ENCODE results near the gene CHAF1B.

The CHAF1B gene

GRCh38 chr21:36347962-36348328 lies 37.2 kb upstream of the CHAF1B start:
- H3K36me3 ChIP-seq, result peaks cover 23% of the 10 kb centered on the region

GRCh38 chr21:36349315-36349714 lies 35.9 kb upstream of the CHAF1B start:
- DNase-seq, result no peak
- TF ChIP-seq CTCF (IDR thresholded peaks at IDR 0.05; ENCODE audit: low read depth, low read length), result no peak
- Histone ChIP-seq H3K36me3 (peaks cover 23% of the 10 kb centered on the region), H3K27me3 (no peaks in the 10 kb centered on the region), H3K9me3 (no peaks in the 10 kb centered on the region), H3K4me1 (no peaks in the 10 kb centered on the region), H3K4me3 (ENCODE audit: low read depth, low read length) (no peak overlapping the region)

More at GRCh38 chr21:36347962-36348328, 37.2 kb upstream of the CHAF1B start:
- H3K4me3 ChIP-seq (ENCODE audit: low read depth, low read length), result no peak overlapping the region
- H3K27me3 ChIP-seq, result no peaks in the 10 kb centered on the region
- no peak for DNase-seq
- H3K4me1 ChIP-seq, result no peaks in the 10 kb centered on the region
- TF ChIP-seq CTCF (IDR thresholded peaks at IDR 0.05; ENCODE audit: low read depth, low read length), result no peak
- H3K9me3 ChIP-seq, result no peaks in the 10 kb centered on the region

- no peak for DNase-seq
- Histone ChIP-seq H3K4me3 (ENCODE audit: low read depth, low read length) (no peak overlapping the region), H3K9me3 (no peaks in the 10 kb centered on the region), H3K36me3 (peaks cover 20% of the 10 kb centered on the region), H3K4me1 (no peaks in the 10 kb centered on the region), H3K27me3 (no peaks in the 10 kb centered on the region)
- no peak for TF ChIP-seq CTCF (IDR thresholded peaks at IDR 0.05; ENCODE audit: low read depth, low read length)
Observed at GRCh38 chr21:36350282-36350910, 34.8 kb upstream of the CHAF1B start.

- H3K4me3 ChIP-seq (ENCODE audit: low read depth, low read length), result no peak overlapping the region
- DNase-seq, result no peak
- peaks cover 5% of the 10 kb centered on the region for H3K36me3 ChIP-seq
- no peak for TF ChIP-seq CTCF (IDR thresholded peaks at IDR 0.05; ENCODE audit: low read depth, low read length)
- no peaks in the 10 kb centered on the region for H3K4me1 ChIP-seq
- no peaks in the 10 kb centered on the region for H3K9me3 ChIP-seq
- H3K27me3 ChIP-seq, result no peaks in the 10 kb centered on the region
Observed at GRCh38 chr21:36354918-36355680, 30.1 kb upstream of the CHAF1B start.

- TF ChIP-seq CTCF (IDR thresholded peaks at IDR 0.05; ENCODE audit: low read depth, low read length), result no peak
- DNase-seq, result no peak
- Histone ChIP-seq H3K36me3 (peaks cover 7% of the 10 kb centered on the region), H3K27me3 (no peaks in the 10 kb centered on the region), H3K9me3 (no peaks in the 10 kb centered on the region), H3K4me1 (no peaks in the 10 kb centered on the region), H3K4me3 (ENCODE audit: low read depth, low read length) (no peak overlapping the region)
Observed at GRCh38 chr21:36355868-36356267, 29.3 kb upstream of the CHAF1B start.

GRCh38 chr21:36359185-36359584 lies 26.0 kb upstream of the CHAF1B start:
- no peak overlapping the region for H3K4me3 ChIP-seq (ENCODE audit: low read depth, low read length)
- peaks cover 16% of the 10 kb centered on the region for H3K36me3 ChIP-seq
- TF ChIP-seq CTCF (IDR thresholded peaks at IDR 0.05; ENCODE audit: low read depth, low read length), result no peak
- no peaks in the 10 kb centered on the region for H3K4me1 ChIP-seq
- H3K9me3 ChIP-seq, result no peaks in the 10 kb centered on the region
- DNase-seq, result no peak
- H3K27me3 ChIP-seq, result no peaks in the 10 kb centered on the region
